Superior temporal gyrus (tissue), 1 donor: ENCODE measurements around the gene EPO.
"Not testable (repeated sequence)": the region's sequence is repeated elsewhere in the genome, so short reads cannot be mapped to it uniquely, and the experiment has no call there.

Source experiments
- DNase-seq: peaks from one replicate; pipeline ENCODE4 v3.0.0-alpha.2; 2016; ENCODE audit errors: extremely low spot score

Gene EPO

DNA sequence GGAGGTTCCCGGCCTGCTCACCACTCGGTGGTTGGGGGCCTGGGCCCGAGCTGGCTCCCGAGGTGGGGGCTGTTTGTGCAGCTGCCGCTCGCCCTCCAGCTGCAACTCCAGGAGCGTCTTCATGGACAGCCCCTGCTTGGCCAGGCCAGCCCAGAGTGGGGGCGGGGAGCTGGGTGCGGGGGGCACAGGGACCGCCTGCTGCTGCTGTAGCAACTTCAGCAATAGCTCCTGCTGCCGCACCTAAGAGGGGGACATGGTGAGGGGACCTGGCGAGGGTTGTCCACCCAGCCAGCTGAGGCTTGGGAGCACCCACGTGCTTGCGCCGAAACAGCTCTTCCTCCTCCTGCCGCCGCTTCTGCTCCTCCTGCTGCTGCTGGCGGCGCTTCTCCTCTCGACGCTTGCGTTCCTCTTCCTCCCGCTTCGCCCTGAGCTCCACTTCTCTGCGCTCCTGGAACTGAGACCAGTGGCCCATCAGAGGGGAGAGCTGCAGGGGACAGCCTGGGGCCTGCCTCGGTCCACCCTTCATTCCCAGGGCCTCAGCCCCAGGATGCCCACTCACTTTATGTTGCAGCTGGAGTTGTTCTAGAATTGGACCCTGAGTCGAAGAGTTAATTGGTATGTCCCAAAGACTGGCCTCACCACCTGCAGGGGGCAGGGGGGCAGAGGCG is 37.1 kb upstream of the EPO start:
- no peak for DNase-seq

GRCh38 chr7:100683659-100684533 is 36.4 kb upstream of the EPO start:
- no peak for DNase-seq

GRCh38 chr7:100684534-100685042 is 35.7 kb upstream of the EPO start:
- DNase-seq: no peak

DNA sequence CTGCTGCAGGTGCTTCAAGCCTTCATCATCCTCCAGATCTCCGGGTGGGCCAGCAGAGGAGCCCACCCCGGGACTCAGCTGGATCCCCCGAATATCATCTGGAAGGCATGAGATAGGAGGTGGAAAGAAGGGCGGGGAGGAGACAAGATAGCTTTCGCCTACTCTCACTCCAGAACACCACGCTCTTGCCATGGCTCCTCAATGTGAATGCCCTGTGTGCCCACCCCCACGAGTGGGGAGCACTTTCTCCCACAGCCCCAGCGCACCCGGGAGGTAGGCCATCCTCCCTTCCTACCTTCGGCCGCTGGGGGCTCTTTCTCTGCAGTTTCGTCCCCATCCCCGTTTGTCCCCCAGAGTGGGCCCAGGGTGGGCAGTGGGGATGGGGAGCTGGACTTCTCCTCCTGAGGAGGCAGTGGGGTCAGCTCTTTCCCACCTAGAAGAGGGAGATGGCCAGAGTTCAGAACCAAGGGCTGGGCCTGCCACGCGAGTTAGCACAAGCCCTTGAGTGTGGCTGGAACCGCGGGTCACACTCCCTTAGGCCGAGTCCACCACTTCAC is 35.1 kb upstream of the EPO start:
- DNase-seq: no peak

DNA sequence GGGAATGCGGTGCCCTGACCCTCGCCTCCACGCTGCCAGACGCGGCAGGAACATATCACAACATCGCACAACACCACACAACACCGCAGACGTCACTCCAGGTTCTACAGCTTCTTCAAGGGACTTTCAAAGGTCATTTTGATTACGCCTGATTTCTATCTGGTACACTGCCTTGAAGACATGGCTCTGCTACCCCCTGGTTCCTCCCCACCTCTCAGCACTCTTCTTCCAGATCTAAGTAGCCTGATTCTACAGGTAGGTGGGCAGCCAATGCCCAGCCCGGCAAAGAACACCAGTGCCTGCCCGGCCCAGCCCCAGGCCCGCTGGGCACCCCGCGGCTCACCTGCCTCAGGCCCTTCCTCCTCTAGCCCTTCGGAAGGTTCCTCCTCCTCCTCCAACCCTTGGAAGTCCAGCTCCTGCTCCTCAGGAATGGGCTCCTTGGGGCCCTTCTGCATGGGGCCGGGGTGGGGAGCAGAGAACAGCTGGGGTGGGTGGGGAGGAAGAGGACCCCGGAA is 34.6 kb upstream of the EPO start:
- DNase-seq: no peak

DNA sequence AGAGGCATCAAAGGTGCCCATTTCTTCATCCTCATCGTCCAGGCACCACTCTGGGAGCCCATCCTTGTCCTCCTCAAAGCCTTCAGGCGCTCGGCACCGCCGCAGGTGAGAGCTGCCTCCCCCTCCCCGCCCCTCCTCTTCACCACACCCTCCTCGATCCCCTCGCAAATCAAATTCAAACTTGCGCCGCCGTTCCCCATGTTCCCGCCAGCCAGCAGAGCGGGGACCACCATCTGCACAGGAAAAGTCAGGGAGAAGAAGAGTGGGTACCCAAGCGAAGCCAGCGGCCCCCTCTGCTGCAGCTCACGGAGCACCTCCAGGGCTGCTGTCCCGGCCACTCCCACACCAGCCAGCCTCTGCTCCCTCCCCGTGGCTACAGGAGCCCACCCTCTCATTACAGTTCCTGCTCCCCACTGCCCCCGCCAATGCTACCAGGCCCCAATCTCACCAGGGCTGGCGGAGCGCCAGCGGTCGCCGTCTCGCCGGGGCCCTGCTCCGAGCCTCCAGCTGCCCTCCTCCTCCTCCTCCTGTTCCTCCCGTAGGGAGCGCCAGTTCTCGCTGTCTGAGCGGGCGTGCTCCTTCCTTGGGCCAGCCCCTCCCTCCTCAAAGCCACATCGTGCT is 34.0 kb upstream of the EPO start:
- DNase-seq: no peak

GRCh38 chr7:100686822-100687211 is 33.5 kb upstream of the EPO start:
- no peak for DNase-seq

GRCh38 chr7:100687261-100687660 is 33.0 kb upstream of the EPO start:
- DNase-seq: no peak

GRCh38 chr7:100687751-100688300 is 32.4 kb upstream of the EPO start:
- no peak for DNase-seq

DNA sequence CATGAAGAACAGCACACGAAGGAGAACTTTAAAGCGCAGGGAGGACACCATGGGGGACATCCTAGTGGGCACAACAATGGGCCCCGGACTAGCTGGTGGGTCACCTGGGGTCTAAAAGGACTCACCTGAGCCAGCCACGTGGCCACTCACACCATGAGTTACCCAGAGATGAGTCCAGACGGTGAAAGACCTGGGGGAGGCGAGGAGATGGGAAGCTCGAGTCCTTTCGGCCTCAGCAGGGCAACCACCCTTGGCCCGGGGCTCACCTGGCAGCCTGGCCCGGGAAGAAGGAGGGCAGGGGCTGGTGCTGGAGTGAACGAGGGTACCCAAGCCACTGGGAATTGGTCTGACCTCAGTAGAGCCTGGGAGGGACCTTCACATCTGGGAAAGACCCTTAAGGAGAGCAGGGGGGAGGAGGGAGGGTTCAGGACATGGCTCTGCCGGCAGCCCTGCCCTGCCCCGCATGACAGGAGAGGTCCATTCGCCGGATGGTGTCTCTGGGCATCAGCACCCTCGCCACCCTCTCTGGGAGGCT is 31.9 kb upstream of the EPO start:
- no peak for DNase-seq

- no peak for DNase-seq
Observed at GRCh38 chr7:100689230-100690135, 30.8 kb upstream of the EPO start.

GRCh38 chr7:100691676-100692577 is 28.3 kb upstream of the EPO start:
- DNase-seq: peak; percentile 91

DNA sequence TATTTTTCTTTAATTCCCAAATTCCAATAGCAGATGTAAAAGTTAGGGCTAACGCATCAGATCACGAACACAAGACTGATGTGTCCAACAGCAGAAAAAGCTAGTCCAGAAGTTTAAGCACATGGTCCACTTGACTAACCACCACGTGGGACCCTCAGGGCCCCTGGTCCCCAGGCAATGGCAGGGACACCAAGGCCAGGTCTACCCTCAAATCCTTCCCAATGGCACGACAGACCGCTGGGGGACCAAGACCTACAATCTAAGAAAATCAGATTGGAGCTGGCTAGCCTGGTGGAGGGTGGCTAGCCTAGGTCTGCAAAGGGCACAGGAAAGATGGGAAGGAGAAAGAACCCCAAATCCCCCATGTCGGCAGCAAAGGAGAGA is 27.7 kb upstream of the EPO start:
- DNase-seq: peak; percentile 8

GRCh38 chr7:100693312-100694097 is 26.8 kb upstream of the EPO start:
- DNase-seq: no peak

DNA sequence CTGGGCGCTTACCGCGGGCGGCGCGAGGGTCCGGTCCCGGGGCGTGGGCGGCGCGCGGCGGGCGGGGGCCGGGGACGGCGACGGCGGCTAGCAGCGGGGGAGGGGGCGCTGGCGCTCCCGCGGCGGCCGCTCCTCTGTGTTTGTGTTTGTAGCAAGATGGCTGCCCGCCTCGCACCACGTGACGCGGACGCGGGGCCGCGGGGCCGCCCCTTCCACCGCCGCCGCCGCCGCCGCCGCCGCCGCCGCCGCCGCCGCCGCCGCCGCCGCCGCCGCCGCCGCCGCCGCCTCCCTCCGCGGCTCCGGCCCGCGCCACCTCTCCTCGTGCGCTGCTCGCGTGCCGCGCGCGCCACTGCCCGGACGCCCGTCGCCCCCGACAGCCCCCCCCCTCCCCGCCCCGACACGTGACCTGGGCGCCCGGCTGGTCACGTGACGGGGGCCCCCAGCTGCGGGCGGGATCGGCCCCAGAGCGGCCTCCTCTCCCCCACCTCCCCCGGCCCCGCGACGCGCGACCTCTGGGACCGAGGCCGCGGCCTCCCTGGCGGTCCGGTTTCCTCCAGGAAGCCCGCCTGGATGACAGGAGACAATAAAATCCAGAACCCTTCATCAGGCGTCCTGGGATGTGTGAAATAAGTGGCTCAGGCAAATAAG is 26.0 kb upstream of the EPO start, which contains the start of gene GIGYF1:
TSS of gene GIGYF1 (minus strand) at position 153 of the 648 bp plus-strand sequence. CDS start 6,012 bp downstream, outside the sequence.
- DNase-seq: peak; percentile 48

DNA sequence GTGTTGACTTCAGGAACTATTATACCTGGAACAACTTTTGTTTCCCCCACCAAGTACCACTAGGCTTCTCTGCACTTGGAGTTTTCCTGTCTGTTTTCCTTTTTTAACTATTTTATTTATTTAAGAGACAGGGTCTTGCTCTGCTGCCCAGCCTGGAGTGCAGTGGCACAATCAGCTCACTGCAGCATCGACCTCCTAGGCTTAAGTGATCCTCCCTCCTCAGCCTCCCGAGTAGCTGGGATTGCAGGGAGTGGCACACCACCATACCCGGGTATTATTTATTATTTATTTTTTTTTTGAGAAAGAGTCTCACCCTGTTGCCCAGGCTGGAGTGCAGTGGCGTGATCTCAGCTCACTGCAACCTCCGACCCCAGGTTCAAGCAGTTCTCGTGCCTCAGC is 24.1 kb upstream of the EPO start:
- no peak for DNase-seq

- DNase-seq: no peak
Observed at GRCh38 chr7:100699018-100699417, 21.2 kb upstream of the EPO start.

GRCh38 chr7:100701089-100701488 is 19.2 kb upstream of the EPO start:
- DNase-seq: not testable (repeated sequence)
